Adrenal gland (tissue), 12 donors: ENCODE data around the gene PRKAB2. TPM values are rescaled to one million over a fixed set of nuclear protein-coding genes. Genes with fewer than 3 reads are reported as not detected.
"Not testable (repeated sequence)": the region's sequence is repeated elsewhere in the genome, so short reads cannot be mapped to it uniquely, and the experiment has no call there.

ENCODE experiments used
- DNase-seq, 7 donors: peaks; one replicate each; pipeline ENCODE4 v3.0.0-alpha.2; 2019 to 2020
- H3K27ac ChIP-seq, 5 donors: fragments of 200-600 bp; sonication (generic) in 4 of 5; 1 replicate in 3 of 5; 2 replicates in 2 of 5; pipeline versions ENCODE4 v1.5.1 to v1.8.0; 2016 to 2020; ENCODE audit warnings: mild to moderate bottlenecking in 1 of 5
- H3K27me3 ChIP-seq: fragments of 200-600 bp; 2 replicates; pipeline ENCODE4 v1.8.0; 2021
- H3K36me3 ChIP-seq, 2 donors: fragments of 200-600 bp; replicated peaks in 1 of 2; 1 replicate in 1 of 2; 2 replicates in 1 of 2; pipeline versions ENCODE4 v1.5.1 to v1.8.0; 2018 to 2022
- H3K4me1 ChIP-seq, 2 donors: fragments of 200-600 bp; replicated peaks in 1 of 2; 1 replicate in 1 of 2; 2 replicates in 1 of 2; pipeline versions ENCODE4 v1.5.1 to v1.8.0; 2018 to 2021
- H3K4me3 ChIP-seq, 4 donors: fragments of 200-600 bp; sonication (generic) in 3 of 4; one replicate each; pipeline ENCODE4 v1.5.1; 2016 to 2018
- H3K9me3 ChIP-seq, 3 donors: fragments of 200-600 bp; sonication (generic) in 1 of 3; replicated peaks in 1 of 3; 1 replicate in 2 of 3; 2 replicates in 1 of 3; pipeline versions ENCODE4 v1.5.1 to v1.8.0; 2016 to 2021
- CTCF ChIP-seq, 6 experiments: fragments of 450-650 bp in 4 of 6; fragments of 200-600 bp in 2 of 6; sonication (generic) in 1 of 6; IDR thresholded peaks; 1 replicate in 5 of 6; 2 replicates in 1 of 6; pipeline versions ENCODE4 v1.5.1 to v1.8.0; 2016 to 2021; ENCODE audit warnings: antibody characterized with exemption in 6 of 6, mild to moderate bottlenecking in 2 of 6, moderate library complexity in 1 of 6
- POLR2A ChIP-seq, 2 donors: fragments of 450-650 bp; IDR thresholded peaks; one replicate each; pipeline ENCODE4 v1.6.1; 2017; ENCODE audit warnings: antibody characterized with exemption in 2 of 2, mild to moderate bottlenecking in 2 of 2, moderate library complexity in 1 of 2
- WGBS, 4 donors: extraction: QIAGEN DNeasy Blood & Tissue Kit in 2 of 4; methylation state at CpG; one replicate each; pipeline versions ENCODE4 v1.1.5 to v1.1.7; 2013 to 2017; 5-methylcytosine and 5-hydroxymethylcytosine counted together
- intact Hi-C, 2 donors: fragments of 100-400 bp; cut with DNase I; formaldehyde crosslinking; loops; one replicate each; pipeline versions ENCODE4 v1.14.1 to v1.15.0; 2022 to 2023
- polyA plus RNA-seq, 3 donors: library from polyadenylated mRNA; stranded (reverse); fragments of 200-250 nt in 2 of 3; fragments of 350-450 nt in 1 of 3; fragmentation: Illumina TruSeq in 1 of 3; extraction: RNeasy Lipid Tissue Mini Kit (QIAGEN cat#74804) in 1 of 3; gene quantifications; one replicate each; pipeline ENCODE4 v1.2.3, GENCODE V29; 2013 to 2014
- total RNA-seq, 9 donors: library from RNA; depleted of rRNA in 4 of 9; stranded (reverse); fragments of >200 nt in 4 of 9; fragments of 120-200 nt in 1 of 9; fragmentation: NEBNext Ultra II Directional in 1 of 9; extraction: Animal tissue kit (Norgen Biotek cat#: 25700) in 1 of 9; gene quantifications; one replicate each; pipeline versions ENCODE4 v1.1.0 to v1.2.4, GENCODE V29; 2013 to 2023
- donor health status: healthy with polysubstance abuse.
- donor health status: Bipolar disorder and iron deficiency.
- donor health status: DM: yes; HTN: yes; CAD: no.
- donor health status: DM: no; HTN: no; CAD: no.
- donor health status: DM: no; HTN: no; CAD: no.
- donor health status: DM: yes; HTN: yes; CAD: no.

Gene PRKAB2
- total and polyA plus RNA-seq, 12 donors: 4.3 to 53.8 (median 14.4) TPM

GRCh38 chr1:147162093-147162492, 10.2 kb downstream of the PRKAB2 start:
- DNase-seq: no peak
- intact Hi-C loops: no loop called here
- no peak overlapping the region for H3K27ac ChIP-seq
- H3K4me1 ChIP-seq: no peaks in the 10 kb centered on the region
- no peak for TF ChIP-seq CTCF (IDR thresholded peaks at IDR 0.05)
- TF ChIP-seq POLR2A (IDR thresholded peaks at IDR 0.05): no peak
- H3K4me3 ChIP-seq: no peak overlapping the region
- H3K9me3 ChIP-seq: no peaks in the 10 kb centered on the region
- H3K27me3 ChIP-seq: no peaks in the 10 kb centered on the region
- H3K36me3 ChIP-seq: peaks cover 0 to 47% of the 10 kb centered on the region in 2 donors

- H3K4me3 ChIP-seq, intact Hi-C loops, H3K27ac ChIP-seq, H3K9me3 ChIP-seq, H3K27me3 ChIP-seq, DNase-seq, H3K4me1 ChIP-seq: not testable (repeated sequence)
- H3K36me3 ChIP-seq: peaks cover 0 to 47% of the 10 kb centered on the region in 2 donors
- WGBS, 4 donors: 93 to 100% (median 99%) methylated on average over 2 of the region's 2 CpGs
Measured at GRCh38 chr1:147157116-147157515, 15.2 kb downstream of the PRKAB2 start.

GRCh38 chr1:147156642-147157041, 15.6 kb downstream of the PRKAB2 start:
- Histone ChIP-seq H3K36me3 (peaks cover 0 to 43% of the 10 kb centered on the region in 2 donors), H3K9me3 (no peaks in the 10 kb centered on the region), H3K4me1 (no peaks in the 10 kb centered on the region), H3K27ac (no peak overlapping the region), H3K4me3 (no peak overlapping the region), H3K27me3 (no peaks in the 10 kb centered on the region)
- TF ChIP-seq CTCF (IDR thresholded peaks at IDR 0.05): no peak
- no peak for TF ChIP-seq POLR2A (IDR thresholded peaks at IDR 0.05)
- WGBS, 4 donors: 84 to 97% (median 94%) methylated on average over 3 of the region's 3 CpGs
- no peak for DNase-seq
- intact Hi-C loops: no loop called here

- Histone ChIP-seq H3K27ac (no peak overlapping the region), H3K27me3 (no peaks in the 10 kb centered on the region), H3K36me3 (peaks cover 0 to 6% of the 10 kb centered on the region in 2 donors), H3K4me3 (no peak overlapping the region), H3K9me3 (no peaks in the 10 kb centered on the region), H3K4me1 (no peaks in the 10 kb centered on the region)
- no peak for DNase-seq
- WGBS, 4 donors: 83 to 92% (median 91%) methylated on average over 3 of the region's 3 CpGs
- TF ChIP-seq POLR2A (IDR thresholded peaks at IDR 0.05) (no peak), CTCF (IDR thresholded peaks at IDR 0.05) (no peak)
- intact Hi-C loops: no loop called here
Measured at GRCh38 chr1:147152772-147153171, 19.5 kb downstream of the PRKAB2 start.

GRCh38 chr1:147151244-147151643, 21.0 kb downstream of the PRKAB2 start:
- WGBS, 4 donors: 93 to 100% (median 94%) methylated on average over 1 of the region's 1 CpG

More at GRCh38 chr1:147151244-147151643, 21.0 kb downstream of the PRKAB2 start:
- H3K27ac ChIP-seq: no peak overlapping the region
- TF ChIP-seq CTCF (IDR thresholded peaks at IDR 0.05) (no peak), POLR2A (IDR thresholded peaks at IDR 0.05) (no peak)
- H3K27me3 ChIP-seq: no peaks in the 10 kb centered on the region
- H3K9me3 ChIP-seq: no peaks in the 10 kb centered on the region
- H3K4me3 ChIP-seq: no peak overlapping the region
- DNase-seq: no peak
- H3K4me1 ChIP-seq: no peaks in the 10 kb centered on the region
- intact Hi-C loops: no loop called here
- H3K36me3 ChIP-seq: no peaks in the 10 kb centered on the region
